Thoracic aorta (tissue), 2 donors: ENCODE results near the gene CDCA7. TPM values are rescaled to one million over a fixed set of nuclear protein-coding genes. Genes with fewer than 3 reads are reported as not detected.
"Not testable (repeated sequence)": the region's sequence is repeated elsewhere in the genome, so short reads cannot be mapped to it uniquely, and the experiment has no call there.

Source experiments
- ATAC-seq: fragments of 150-250 bp; one replicate; pipeline ENCODE4 v1.8.0; 2017; ENCODE audit warnings: low read depth; ENCODE audit not compliant: insufficient number of reproducible peaks, low FRiP score
- DNase-seq: peaks from one replicate; pipeline ENCODE4 v3.0.0-alpha.2; 2020; ENCODE audit warnings: low spot score
- H3K27ac ChIP-seq, 2 donors: fragments of 200-600 bp; sonication (generic); 1 replicate in 1 of 2; 2 replicates in 1 of 2; pipeline ENCODE4 v1.5.1; 2016; ENCODE audit warnings: mild to moderate bottlenecking in 2 of 2, moderate library complexity in 2 of 2
- H3K27me3 ChIP-seq: fragments of 200-600 bp; sonication (generic); replicated peaks from 2 replicates; pipeline ENCODE4 v1.6.0; 2016; ENCODE audit warnings: mild to moderate bottlenecking; ENCODE audit not compliant: insufficient read depth
- H3K36me3 ChIP-seq: fragments of 200-600 bp; sonication (generic); one replicate; pipeline ENCODE4 v1.5.1; 2016
- H3K4me1 ChIP-seq, 2 donors: fragments of 200-600 bp; sonication (generic); 1 replicate in 1 of 2; 2 replicates in 1 of 2; pipeline versions ENCODE4 v1.5.1 to v1.6.0; 2016; ENCODE audit warnings: low read depth in 2 of 2, mild to moderate bottlenecking in 1 of 2; ENCODE audit not compliant: control insufficient read depth in 1 of 2
- H3K4me3 ChIP-seq: fragments of 200-600 bp; sonication (generic); 2 replicates; pipeline ENCODE4 v1.5.1; 2016; ENCODE audit warnings: mild to moderate bottlenecking
- H3K9me3 ChIP-seq: fragments of 200-600 bp; sonication (generic); 2 replicates; pipeline ENCODE4 v1.5.1; 2016
- CTCF ChIP-seq: fragments of 200-600 bp; sonication (generic); IDR thresholded peaks from one replicate; pipeline ENCODE4 v1.5.1; 2019; ENCODE audit warnings: antibody characterized with exemption
- total RNA-seq, 2 donors: library from RNA; depleted of rRNA; stranded (reverse); fragments of >200 nt; gene quantifications; one replicate each; pipeline versions ENCODE4 v1.1.0 to v1.2.3, GENCODE V29; 2016

The CDCA7 gene
- total RNA-seq, 2 donors from 2014 or later, result 4.9 TPM; not detected in 1

- Histone ChIP-seq H3K36me3 (no peaks in the 10 kb centered on the region), H3K27me3 (no peaks in the 10 kb centered on the region), H3K4me1 (no peaks in the 10 kb centered on the region), H3K27ac (no peak overlapping the region), H3K9me3 (no peaks in the 10 kb centered on the region), H3K4me3 (no peak overlapping the region)
- TF ChIP-seq CTCF, result no peak
- DNase-seq (no peak), ATAC-seq (no peak)
Observed at GRCh38 chr2:173374634-173375033, 20.0 kb downstream of the CDCA7 start.

GRCh38 chr2:173385534-173385933 is 30.9 kb downstream of the CDCA7 start:
- not testable (repeated sequence) for ATAC-seq, H3K4me1 ChIP-seq, H3K4me3 ChIP-seq, DNase-seq, H3K27ac ChIP-seq, H3K36me3 ChIP-seq, H3K27me3 ChIP-seq, H3K9me3 ChIP-seq

GRCh38 chr2:173386021-173386737 is 31.5 kb downstream of the CDCA7 start:
- H3K36me3 ChIP-seq, result no peaks in the 10 kb centered on the region
- H3K9me3 ChIP-seq, result no peaks in the 10 kb centered on the region
- H3K4me1 ChIP-seq, result no peaks in the 10 kb centered on the region
- no peak overlapping the region for H3K27ac ChIP-seq
- DNase-seq (no peak), ATAC-seq (no peak)
- no peak for TF ChIP-seq CTCF
- no peaks in the 10 kb centered on the region for H3K27me3 ChIP-seq
- no peak overlapping the region for H3K4me3 ChIP-seq

- Histone ChIP-seq H3K4me1 (no peaks in the 10 kb centered on the region), H3K36me3 (no peaks in the 10 kb centered on the region), H3K27me3 (no peaks in the 10 kb centered on the region), H3K27ac (no peak overlapping the region), H3K9me3 (no peaks in the 10 kb centered on the region), H3K4me3 (no peak overlapping the region)
- no peak for TF ChIP-seq CTCF
- DNase-seq, result no peak
- ATAC-seq, result no peak
Observed at GRCh38 chr2:173386738-173387065, 32.0 kb downstream of the CDCA7 start.

- H3K36me3 ChIP-seq, result no peaks in the 10 kb centered on the region
- no peaks in the 10 kb centered on the region for H3K4me1 ChIP-seq
- TF ChIP-seq CTCF, result no peak
- DNase-seq (no peak), ATAC-seq (no peak)
- H3K27ac ChIP-seq, result no peak overlapping the region
- H3K9me3 ChIP-seq, result no peaks in the 10 kb centered on the region
- no peaks in the 10 kb centered on the region for H3K27me3 ChIP-seq
- H3K4me3 ChIP-seq, result no peak overlapping the region
Observed at GRCh38 chr2:173387079-173387478, 32.4 kb downstream of the CDCA7 start.

- H3K9me3 ChIP-seq, result no peaks in the 10 kb centered on the region
- no peak for ATAC-seq
- no peak for TF ChIP-seq CTCF
- H3K27ac ChIP-seq, result no peak overlapping the region
- H3K4me3 ChIP-seq, result no peak overlapping the region
- H3K4me1 ChIP-seq, result no peaks in the 10 kb centered on the region
- H3K36me3 ChIP-seq, result no peaks in the 10 kb centered on the region
- no peaks in the 10 kb centered on the region for H3K27me3 ChIP-seq
- no peak for DNase-seq
Observed at GRCh38 chr2:173387660-173388059, 33.0 kb downstream of the CDCA7 start.
